Cardiac fibroblast (primary cell): Measurements from ENCODE around the gene SRGN.
A peak's percentile ranks its signal among the peaks of the same experiment; 100 is the strongest.

ENCODE experiments used
- DNase-seq, 2 donors: peaks; one replicate each; pipeline versions ENCODE4 v3.0.0 to v3.0.0-alpha.2; 2010; ENCODE audit warnings: low read depth in 2 of 2
- H3K4me3 ChIP-seq, 2 donors: replicated peaks in 1 of 2; 1 replicate in 1 of 2; 2 replicates in 1 of 2; pipeline ENCODE4 v1.5.1; 2011; ENCODE audit warnings: low read depth in 2 of 2, low read length in 2 of 2, mild to moderate bottlenecking in 2 of 2, moderate library complexity in 1 of 2
- TF ChIP-seq, protein P1 (sequence below): IDR thresholded peaks from one replicate; pipeline ENCODE4 v1.5.1; 2011; ENCODE audit warnings: low read depth, mild to moderate bottlenecking, low read length, inconsistent platforms

The SRGN gene

GRCh38 chr10:69062901-69063300, 25.0 kb upstream of the SRGN start:
- DNase-seq: no peak
- H3K4me3 ChIP-seq: no peak overlapping the region
- TF ChIP-seq, protein P1, sequence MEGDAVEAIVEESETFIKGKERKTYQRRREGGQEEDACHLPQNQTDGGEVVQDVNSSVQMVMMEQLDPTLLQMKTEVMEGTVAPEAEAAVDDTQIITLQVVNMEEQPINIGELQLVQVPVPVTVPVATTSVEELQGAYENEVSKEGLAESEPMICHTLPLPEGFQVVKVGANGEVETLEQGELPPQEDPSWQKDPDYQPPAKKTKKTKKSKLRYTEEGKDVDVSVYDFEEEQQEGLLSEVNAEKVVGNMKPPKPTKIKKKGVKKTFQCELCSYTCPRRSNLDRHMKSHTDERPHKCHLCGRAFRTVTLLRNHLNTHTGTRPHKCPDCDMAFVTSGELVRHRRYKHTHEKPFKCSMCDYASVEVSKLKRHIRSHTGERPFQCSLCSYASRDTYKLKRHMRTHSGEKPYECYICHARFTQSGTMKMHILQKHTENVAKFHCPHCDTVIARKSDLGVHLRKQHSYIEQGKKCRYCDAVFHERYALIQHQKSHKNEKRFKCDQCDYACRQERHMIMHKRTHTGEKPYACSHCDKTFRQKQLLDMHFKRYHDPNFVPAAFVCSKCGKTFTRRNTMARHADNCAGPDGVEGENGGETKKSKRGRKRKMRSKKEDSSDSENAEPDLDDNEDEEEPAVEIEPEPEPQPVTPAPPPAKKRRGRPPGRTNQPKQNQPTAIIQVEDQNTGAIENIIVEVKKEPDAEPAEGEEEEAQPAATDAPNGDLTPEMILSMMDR: no peak

DNA sequence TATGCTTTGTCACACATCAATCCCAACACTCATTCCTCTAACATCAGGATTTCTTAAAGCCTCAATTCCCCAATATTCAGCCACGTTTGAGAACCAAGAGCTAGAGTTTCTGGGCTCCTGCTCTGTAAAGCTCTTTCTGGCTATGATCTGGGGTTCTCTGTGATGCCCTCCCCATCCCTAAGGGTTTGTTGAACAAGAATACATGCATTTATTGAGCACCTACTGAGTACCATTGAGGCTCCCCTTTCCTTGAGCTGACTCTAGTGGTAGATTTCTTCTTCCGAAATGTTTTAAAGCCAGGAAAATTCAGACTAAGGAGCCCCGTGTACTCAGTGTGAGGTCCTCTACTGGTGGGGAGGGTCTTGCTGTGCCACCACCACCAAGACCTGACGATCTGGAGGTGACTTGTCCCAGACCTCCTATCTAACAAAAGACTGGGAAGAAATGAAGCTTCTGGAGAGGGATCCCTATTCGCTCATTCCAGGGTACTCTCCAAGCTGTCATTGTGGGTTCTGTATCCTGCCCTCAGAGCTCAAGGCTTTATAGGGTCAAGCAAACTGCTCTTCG, 23.1 kb upstream of the SRGN start:
- no peak overlapping the region for H3K4me3 ChIP-seq
- DNase-seq: no peak
- TF ChIP-seq, protein P1: no peak

DNA sequence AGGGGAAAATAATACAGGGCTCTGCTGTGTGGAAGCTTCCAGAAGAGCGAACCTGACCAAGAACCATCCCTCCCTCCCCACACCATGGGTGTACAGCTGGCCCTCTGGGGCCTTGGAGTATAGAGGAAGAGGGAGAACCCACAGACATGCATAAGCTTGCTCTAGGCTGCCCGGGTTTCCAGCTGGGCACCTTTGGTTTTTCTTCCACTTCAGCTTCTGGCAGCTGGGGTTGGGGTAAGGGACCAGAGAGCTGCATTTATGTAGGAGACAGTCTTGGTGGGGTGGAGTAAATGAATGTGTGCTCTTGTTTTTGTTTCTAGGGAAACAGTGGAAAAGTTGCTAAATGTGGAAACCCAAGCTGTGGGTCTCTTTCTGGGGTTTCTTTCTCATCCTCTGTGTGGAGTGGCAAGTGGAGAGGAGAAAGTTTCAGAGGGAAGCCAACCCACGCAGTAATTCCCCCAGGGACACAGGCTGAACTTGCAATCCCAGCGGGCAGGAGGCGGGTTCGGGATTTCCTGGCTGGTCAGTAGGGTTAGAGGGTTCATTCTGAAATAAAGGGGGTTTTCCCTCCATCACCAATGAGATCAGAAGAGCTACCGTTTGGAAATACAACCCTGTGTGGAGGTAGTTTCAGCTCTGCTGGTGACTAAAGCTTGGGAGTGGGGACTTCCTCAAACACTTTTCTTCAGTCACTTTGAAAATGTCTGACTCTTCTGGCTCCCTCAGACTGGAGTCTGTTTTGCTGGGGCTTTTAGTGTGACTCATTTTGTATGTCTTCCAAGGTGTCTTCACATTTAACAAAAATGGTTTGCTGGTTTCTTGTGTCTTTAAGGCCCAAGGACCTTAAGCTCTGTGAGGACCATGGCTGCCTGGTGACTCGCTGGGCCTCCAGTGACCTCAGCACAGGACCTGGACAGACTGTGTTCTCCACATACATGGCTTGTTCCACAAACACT, 22.2 kb upstream of the SRGN start:
- peak; percentile 94 to 95 for DNase-seq
- H3K4me3 ChIP-seq: no peak overlapping the region
- TF ChIP-seq, protein P1: no peak

- no peak for DNase-seq
- no peak overlapping the region for H3K4me3 ChIP-seq
- TF ChIP-seq, protein P1: no peak
These were observed 20.7 kb upstream of the SRGN start for GRCh38 chr10:69067189-69067588.

DNA sequence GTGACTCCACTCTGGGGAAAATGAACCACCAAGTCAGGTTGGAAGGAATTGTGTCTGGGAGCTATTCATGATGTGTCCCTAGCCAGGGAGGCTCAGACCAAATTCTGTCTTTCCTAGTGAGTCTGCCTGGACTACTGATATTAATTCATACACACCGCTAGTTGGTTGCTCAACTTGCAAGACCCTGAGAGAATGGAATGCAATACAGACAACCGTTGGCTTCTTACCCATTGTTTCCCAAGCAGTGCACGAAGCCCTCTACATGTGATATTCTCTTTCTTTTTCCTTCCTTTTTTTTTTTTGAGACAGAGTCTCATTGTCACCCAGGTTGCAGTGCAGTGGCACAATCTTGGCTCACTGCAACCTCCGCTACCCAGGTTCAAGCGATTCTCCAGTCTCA, 19.4 kb upstream of the SRGN start:
- no peak overlapping the region for H3K4me3 ChIP-seq
- peak in 1 of 2 donors; percentile 81 for DNase-seq
- TF ChIP-seq, protein P1: no peak

GRCh38 chr10:69069090-69070042, 18.5 kb upstream of the SRGN start:
- DNase-seq: peak in 1 of 2 donors; percentile 39
- H3K4me3 ChIP-seq: no peak overlapping the region

More at GRCh38 chr10:69069090-69070042, 18.5 kb upstream of the SRGN start:
- TF ChIP-seq, protein P1: no peak
